Left ventricle myocardium inferior (tissue), 1 donor: Measurements from ENCODE around the gene PDGFRA. TPM values are rescaled to one million over a fixed set of nuclear protein-coding genes. Genes with fewer than 3 reads are reported as not detected.

Source experiments
- DNase-seq: peaks from one replicate; pipeline ENCODE4 v3.0.0-alpha.2; 2020
- H3K27ac ChIP-seq: fragments of 200-600 bp; replicated peaks from 2 replicates; pipeline ENCODE4 v1.8.0; 2021
- H3K27me3 ChIP-seq: fragments of 200-600 bp; 2 replicates; pipeline ENCODE4 v1.8.0; 2021; ENCODE audit warnings: low read depth
- H3K36me3 ChIP-seq: fragments of 200-600 bp; 2 replicates; pipeline ENCODE4 v1.8.0; 2021
- H3K4me1 ChIP-seq: fragments of 200-600 bp; 2 replicates; pipeline ENCODE4 v1.8.0; 2021
- H3K4me3 ChIP-seq: fragments of 200-600 bp; 2 replicates; pipeline ENCODE4 v1.8.0; 2021; ENCODE audit warnings: mild to moderate bottlenecking, moderate library complexity
- H3K9me3 ChIP-seq: fragments of 200-600 bp; replicated peaks from 2 replicates; pipeline ENCODE4 v1.8.0; 2021
- CTCF ChIP-seq: fragments of 200-600 bp; IDR thresholded peaks from 2 replicates; pipeline ENCODE4 v1.8.0; 2021; ENCODE audit warnings: antibody characterized with exemption, mild to moderate bottlenecking, borderline replicate concordance
- intact Hi-C: fragments of 100-400 bp; cut with micrococcal nuclease; formaldehyde crosslinking; loops from one replicate; pipeline ENCODE4 v1.11.0; 2022
- total RNA-seq: library from RNA; stranded (reverse); fragmentation: NEBNext Ultra II Directional; extraction: Animal tissue kit (Norgen Biotek cat#: 25700); gene quantifications from one replicate; pipeline ENCODE4 v1.2.1, GENCODE V29; 2021
- donor health status: DM: no; HTN: yes; CAD: no; lungs with severe emphysema.

The PDGFRA gene
- total RNA-seq, 1 donor from 2014 or later: 24.8 TPM

GRCh38 chr4:54278216-54278615 lies 49.1 kb downstream of the PDGFRA start:
- Histone ChIP-seq H3K4me1 (peaks cover 53% of the 10 kb centered on the region), H3K36me3 (peaks cover 5% of the 10 kb centered on the region), H3K27me3 (no peaks in the 10 kb centered on the region), H3K9me3 (peaks cover 7% of the 10 kb centered on the region), H3K4me3 (no peak overlapping the region), H3K27ac (no peak overlapping the region)
- TF ChIP-seq CTCF: no peak
- no peak for DNase-seq
- intact Hi-C loops: no loop called here

- Histone ChIP-seq H3K9me3 (peaks cover 21% of the 10 kb centered on the region), H3K4me1 (peaks cover 44% of the 10 kb centered on the region), H3K27ac (peak overlapping the region; percentile 90), H3K4me3 (peak overlapping the region; percentile 12), H3K27me3 (no peaks in the 10 kb centered on the region), H3K36me3 (peaks cover 7% of the 10 kb centered on the region)
- peak; percentile 81 for DNase-seq
- intact Hi-C loops: no loop called here
- no peak for TF ChIP-seq CTCF
Observed at GRCh38 chr4:54281054-54281766, 52.1 kb downstream of the PDGFRA start.

GRCh38 chr4:54282837-54283236 lies 53.7 kb downstream of the PDGFRA start:
- TF ChIP-seq CTCF: no peak
- intact Hi-C loops: no loop called here
- DNase-seq: no peak
- no peak overlapping the region for H3K27ac ChIP-seq
- no peak overlapping the region for H3K4me3 ChIP-seq
- no peaks in the 10 kb centered on the region for H3K27me3 ChIP-seq
- H3K4me1 ChIP-seq: peaks cover 28% of the 10 kb centered on the region
- H3K9me3 ChIP-seq: peaks cover 21% of the 10 kb centered on the region
- H3K36me3 ChIP-seq: peaks cover 14% of the 10 kb centered on the region

GRCh38 chr4:54289316-54289715 lies 60.2 kb downstream of the PDGFRA start:
- Histone ChIP-seq H3K27me3 (no peaks in the 10 kb centered on the region), H3K27ac (no peak overlapping the region), H3K9me3 (peaks cover 2% of the 10 kb centered on the region), H3K4me1 (peaks cover 9% of the 10 kb centered on the region), H3K4me3 (no peak overlapping the region), H3K36me3 (peaks cover 6% of the 10 kb centered on the region)
- no peak for DNase-seq
- intact Hi-C loops: no loop called here
- no peak for TF ChIP-seq CTCF

GRCh38 chr4:54290980-54291379 lies 61.9 kb downstream of the PDGFRA start:
- Histone ChIP-seq H3K36me3 (peaks cover 6% of the 10 kb centered on the region), H3K27ac (no peak overlapping the region), H3K4me3 (no peak overlapping the region), H3K27me3 (no peaks in the 10 kb centered on the region), H3K9me3 (no peaks in the 10 kb centered on the region), H3K4me1 (peaks cover 10% of the 10 kb centered on the region)
- intact Hi-C loops: no loop called here
- no peak for TF ChIP-seq CTCF
- DNase-seq: no peak
